ENCODE measurements around the gene PACS1.

The PACS1 gene

GRCh38 chr11:66146074-66146473, 76.0 kb downstream of the PACS1 start:
- no peak for DNase-seq

GRCh38 chr11:66146940-66147339, 76.9 kb downstream of the PACS1 start:
- DNase-seq, result no peak

GRCh38 chr11:66150140-66150539, 80.1 kb downstream of the PACS1 start:
- DNase-seq, result no peak

DNA sequence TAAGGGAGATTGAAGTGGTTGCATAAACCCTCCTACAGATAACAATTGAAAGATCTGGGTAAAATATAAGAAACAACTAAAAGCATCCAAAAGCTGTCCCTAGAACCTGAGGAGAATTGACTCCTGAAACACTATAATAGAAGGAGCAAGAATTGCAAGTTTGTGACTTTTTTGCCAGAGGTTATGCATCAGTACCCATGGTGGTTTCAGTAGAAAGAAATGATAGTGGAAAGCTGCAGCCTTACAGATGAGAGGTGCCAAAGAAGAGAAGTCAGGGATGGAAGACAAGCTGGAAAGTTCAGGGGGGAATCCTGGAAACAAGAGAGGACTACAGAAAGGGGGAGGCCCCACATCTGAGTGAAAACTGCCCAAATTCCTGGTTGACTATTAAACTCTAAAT, 80.7 kb downstream of the PACS1 start:
- no peak for DNase-seq

DNA sequence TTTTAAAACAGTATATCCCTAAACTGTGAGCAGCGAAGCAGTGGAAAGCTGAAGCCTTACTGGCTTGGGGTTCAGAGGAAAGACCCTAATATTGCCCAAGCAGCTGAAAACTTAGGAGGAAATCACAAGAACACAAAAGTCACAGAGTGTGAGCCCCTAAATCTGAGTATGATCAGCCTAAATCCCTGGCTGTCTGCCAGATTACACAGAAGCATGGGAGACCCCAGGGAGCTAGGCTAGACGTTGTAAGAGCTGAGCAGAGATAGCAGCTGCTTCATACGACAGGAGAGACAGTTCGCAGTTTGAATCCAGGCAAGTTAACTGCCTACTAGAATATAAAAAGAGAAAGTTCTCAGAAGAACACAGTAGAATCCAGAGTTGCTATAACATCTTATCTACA, 81.2 kb downstream of the PACS1 start:
- DNase-seq, result no peak

DNA sequence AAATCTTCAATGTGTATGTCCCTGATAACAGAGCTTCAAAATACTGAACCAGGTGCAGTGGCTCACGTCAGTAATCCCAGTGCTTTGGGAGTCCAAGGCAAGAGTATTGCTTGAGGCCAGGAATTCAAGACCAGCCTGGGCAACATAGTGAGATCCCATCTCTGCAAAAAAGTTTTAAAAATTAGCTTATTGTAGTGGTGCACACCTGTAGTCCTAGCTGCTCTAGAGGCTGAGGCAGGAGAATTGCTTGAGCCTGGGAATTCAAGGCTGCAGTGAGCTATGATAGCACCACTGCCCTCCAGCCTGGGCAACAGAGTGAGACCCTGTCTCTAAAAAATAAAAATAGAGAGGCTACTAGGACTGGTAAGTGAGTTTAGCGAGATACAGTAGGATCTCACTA, 84.0 kb downstream of the PACS1 start:
- DNase-seq, result no peak

DNA sequence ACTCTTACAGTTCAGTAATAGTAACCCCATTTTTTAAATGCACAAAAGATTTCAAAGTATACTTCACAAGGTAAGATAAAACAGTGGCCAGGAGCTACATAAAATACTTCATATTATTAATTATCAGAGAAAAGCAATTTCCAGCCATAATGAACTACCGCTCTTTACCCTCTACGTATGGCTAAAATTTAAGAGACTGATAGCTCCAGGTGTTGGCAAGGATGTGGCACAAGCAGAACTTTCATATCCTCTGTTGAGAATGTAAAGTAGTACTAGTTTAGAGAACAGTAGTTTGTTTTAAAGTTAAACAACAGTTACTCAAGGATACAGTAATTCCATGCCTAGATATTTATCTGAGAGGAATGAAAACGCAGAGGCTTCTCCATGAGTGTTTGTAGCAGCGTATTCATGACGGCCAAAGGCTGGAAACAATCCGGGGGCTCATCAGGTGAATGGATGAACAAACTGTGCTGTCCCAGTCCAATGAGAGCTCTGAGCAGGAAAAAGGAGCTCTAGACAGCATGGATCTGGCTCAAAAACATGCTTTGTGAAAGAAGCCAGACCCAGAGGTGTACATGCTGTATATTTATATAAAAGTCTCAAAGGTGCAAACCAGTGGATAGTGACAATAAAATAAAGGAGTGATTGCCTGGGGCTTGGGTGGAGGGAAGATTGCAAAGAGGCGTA, 85.5 kb downstream of the PACS1 start:
- no peak for DNase-seq

DNA sequence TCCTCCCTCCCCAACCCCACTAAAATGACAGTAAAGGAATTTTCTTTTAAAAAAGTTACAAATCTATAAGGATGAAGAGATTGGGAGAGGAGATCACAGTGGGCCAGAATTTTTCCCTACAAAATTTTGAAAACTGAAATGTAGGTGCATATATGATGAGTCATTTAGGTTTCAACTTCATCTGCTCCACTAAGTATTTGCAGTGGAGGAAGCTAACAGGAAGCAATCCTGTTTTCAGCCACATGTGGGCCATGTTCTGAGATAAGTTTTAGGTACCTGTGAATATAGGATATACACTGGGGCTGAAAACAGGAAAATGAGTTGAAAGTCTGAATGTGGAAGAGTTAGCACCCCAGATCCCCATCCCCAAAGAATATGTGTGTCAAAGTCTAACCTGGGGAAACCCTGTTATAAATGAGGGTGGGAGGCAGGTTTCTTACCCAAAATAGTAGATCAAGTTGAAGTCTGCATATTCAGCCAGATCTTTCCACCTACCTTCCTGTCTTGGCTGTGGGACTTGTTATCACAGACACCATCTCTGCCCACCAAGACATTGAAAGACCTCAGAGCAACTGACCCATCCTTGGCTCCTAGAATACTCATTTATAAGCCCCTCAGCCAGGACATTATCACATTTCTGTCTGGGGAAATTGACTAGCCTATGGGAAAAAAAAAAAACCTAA, 87.3 kb downstream of the PACS1 start:
- no peak for DNase-seq

DNA sequence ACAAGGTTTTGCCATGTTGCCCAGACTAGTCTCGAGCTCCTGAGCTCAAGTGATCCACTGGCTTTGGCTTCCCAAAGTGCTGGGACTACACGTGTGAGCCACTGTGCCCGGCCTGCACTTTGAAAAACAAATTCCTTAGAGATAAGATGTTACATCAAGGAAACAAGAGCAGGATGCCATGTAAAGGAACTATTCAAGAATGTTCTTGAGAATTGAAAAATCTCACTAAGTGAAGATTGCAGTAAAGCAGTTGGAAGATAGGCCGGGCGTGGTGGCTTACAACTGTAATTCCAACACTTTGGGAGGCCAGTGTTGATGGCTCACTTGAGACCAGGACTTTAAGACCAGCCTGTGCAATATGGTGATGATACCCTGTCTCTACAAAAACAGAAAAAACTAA, 88.1 kb downstream of the PACS1 start:
- DNase-seq, result no peak

GRCh38 chr11:66159324-66159984, 89.4 kb downstream of the PACS1 start:
- DNase-seq, result no peak

GRCh38 chr11:66160709-66161108, 90.6 kb downstream of the PACS1 start:
- no peak for DNase-seq

DNA sequence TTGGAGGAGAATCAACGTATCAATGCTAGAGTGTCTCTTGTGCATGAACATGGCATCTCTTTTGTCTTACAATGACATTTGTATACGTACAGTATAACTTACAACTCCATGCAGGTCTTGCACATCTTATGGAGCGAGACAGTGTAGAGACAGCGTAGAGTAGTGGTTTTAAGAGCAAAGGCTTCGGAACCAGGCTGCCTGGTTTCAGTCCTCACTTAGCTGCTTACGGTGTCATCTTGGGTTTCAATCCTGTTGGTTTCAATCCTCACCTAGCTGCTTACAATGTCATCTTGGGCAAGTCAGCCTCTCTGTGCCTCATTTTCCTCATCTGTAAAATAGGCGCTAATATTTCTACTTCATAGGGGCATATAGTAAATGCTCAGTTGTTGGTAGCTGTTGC, 98.2 kb downstream of the PACS1 start:
- no peak for DNase-seq

DNA sequence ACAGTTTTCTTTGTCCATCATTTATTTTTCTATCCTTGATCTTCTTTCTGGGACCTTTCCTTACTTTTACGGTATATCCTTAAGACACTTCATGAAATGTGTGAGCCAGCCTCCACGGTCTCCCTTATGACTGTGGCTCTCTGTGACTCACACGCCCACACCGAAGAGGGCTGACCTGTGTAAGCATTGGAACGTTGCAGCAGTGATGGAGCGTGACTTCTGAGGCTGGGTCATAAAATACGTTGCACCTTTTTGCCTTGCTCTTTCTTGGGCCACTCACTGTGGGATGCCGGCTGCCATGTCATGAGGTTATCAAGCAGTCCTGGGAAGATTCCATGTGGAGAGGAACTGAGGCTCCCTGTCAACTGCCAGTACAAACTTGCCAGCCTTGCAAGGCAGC, 102.1 kb downstream of the PACS1 start:
- DNase-seq, result no peak

- DNase-seq, result no peak
These were observed 106.6 kb downstream of the PACS1 start for GRCh38 chr11:66176650-66177049.

DNA sequence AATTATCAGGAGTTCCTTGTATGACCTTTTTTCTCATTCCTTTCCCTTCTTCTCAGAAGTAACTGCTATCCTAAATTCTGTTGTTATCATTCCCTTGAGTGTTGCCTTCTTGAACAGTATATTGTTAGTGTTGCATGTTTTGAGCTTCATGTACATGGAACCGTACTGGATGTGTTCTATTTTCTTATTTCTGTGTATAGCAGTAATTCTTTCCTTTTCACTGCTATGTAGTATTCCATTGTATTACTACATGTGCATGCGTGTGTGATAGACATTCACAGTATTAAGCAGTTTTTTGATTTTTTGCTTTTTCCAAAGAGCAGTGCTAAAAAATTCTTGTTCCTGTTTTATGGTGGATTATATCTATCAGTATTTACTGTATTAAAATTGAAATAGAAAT, 108.1 kb downstream of the PACS1 start:
- no peak for DNase-seq

- DNase-seq, result no peak
These were observed 108.8 kb downstream of the PACS1 start for GRCh38 chr11:66178871-66179270.

DNA sequence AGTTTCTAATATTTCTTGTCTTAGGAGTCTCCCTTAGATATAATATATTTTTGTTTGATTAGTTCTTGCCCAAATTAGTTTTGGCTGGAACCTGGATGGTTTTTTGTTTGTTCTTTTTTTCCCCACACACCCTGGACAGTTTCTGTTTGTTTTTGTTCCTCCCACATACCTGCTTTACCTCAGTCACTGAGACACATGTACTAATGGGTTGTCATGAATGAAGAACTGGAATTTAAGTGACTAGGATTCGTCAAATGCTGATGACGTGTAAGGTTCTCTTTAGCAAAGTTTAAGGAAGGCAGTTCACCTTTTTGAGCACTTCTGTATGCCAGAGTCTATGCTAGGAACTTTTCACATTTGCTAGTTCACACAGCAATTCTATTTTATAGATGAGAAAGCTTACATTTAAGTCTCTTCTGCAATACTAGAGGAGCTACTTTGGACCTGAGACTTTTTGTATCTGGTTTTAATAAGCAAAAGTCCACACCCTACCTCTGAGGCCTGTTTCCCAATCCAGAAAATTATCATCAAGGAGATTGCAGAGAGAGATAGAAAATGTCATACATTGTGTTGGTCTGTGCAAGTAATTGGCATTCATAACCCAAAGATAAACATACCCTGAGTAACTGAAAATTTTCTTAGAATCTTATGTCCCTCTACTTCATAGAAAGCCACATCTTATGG, 111.7 kb downstream of the PACS1 start:
- DNase-seq, result no peak

DNA sequence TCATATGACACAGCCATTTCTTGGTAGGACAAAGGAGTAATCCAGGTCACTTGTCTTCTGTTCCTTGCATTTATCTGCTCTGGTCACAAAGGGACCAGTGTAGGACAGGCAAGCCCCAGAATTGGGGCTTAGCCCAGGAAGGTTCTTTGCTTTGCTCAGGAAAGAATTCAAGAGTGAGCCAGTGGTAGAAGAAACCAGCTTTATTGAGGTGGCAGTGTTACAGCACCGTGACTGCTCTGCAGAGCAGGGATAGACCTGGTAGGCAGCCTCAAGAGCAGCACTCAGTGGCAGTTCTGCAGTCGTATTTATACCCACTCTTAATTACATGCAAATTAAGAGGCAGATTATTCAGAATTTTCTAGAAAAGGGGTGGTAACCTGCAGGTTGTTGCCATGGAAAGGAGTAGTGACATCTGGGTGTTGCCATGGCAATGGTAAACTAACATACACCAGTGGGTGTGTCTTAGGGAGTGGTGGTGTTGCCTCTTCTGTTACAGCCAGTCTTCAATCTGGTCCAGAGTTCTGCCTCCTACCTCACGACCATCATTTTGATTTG, 113.5 kb downstream of the PACS1 start:
- no peak for DNase-seq

DNA sequence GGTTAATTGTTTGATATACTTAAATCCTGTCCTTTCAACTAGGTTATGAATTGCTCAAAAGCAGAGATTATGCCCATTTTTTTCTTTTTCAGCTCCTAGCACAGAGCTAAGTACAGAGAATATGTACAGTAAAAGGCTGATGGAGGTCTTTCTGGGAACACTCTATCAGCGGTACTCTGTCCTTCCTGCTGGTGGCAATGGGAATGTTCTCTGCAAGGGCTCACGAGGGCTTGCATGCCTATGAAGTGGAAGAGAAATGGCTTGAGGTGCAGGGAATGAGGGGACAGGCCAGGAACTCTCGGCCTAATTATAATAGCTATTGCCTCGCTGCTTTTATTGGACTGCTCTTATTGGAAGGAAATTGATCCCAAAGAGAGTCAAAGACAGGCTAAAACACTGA, 114.7 kb downstream of the PACS1 start:
- no peak for DNase-seq

DNA sequence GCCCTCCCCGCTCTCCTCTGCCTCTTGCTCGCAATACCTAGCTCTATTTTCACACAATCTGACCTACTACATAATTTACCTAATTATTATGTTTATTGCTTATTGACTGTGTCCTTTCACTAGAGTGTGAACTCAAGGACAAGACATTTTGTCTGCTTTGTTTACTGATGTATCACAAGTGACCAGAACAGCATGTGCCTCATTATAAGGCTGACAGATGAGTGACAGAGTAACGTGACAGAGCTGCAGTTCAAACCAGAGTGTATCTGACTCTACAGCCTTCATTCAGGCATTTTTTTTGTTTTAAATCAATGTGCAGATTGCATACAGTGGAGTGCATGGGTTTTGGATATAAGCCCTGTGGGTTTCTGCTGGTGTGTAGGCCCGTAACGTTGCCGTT, 116.4 kb downstream of the PACS1 start:
- no peak for DNase-seq

DNA sequence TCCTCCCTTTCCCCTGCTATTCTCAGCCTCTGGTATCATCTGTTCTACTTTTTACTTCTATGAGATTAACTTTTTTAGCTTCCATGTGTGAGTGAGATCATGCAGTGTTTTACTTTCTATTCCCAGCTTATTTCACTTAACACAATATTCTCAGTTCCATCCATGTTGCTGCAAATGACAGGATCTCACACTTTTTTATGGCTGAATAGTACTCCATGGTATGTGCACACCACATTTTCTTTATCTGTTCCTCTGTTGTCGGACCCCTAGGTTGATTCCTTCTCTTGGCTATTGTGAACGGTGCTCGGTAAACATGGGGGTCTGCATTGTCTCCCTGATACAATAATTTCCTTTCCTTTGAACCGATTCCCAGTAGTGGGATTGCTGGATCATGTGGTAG, 117.4 kb downstream of the PACS1 start:
- DNase-seq, result no peak

GRCh38 chr11:66188580-66188979, 118.5 kb downstream of the PACS1 start:
- DNase-seq, result no peak

DNA sequence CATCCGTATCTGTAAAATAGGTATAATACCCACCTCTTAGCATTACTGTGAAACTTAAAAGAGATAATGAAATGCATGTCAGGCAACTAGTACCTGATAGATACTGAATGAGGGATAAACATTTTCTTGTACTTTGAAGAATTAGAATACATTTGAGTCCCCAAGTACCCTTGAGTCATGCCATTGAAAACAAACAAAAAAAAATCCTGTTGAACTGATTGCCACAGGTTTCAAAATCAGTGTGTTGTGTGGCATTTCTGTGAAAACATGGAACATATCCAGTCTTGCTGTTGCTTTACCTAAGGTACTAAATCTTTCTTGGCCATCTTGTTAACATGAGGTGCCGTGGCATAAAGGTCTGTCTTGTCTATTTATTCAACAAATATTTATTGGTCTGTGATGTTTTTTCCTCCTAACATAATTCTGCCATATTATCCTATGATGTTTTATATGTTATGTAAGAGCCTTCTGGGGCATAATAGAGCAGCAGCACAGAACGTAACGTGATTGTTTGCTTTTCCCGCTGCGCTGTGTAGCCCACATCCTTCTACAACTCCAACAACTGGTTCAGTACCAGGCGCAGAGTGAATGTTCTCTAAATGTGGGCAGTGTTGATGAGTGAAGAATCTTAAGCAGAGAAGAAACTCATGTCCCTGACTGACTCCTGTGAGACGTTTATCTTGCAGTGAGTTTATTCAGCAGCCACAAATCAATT, 119.1 kb downstream of the PACS1 start:
- no peak for DNase-seq

All from DMS79 (cell line).